Loucy (cell line): ENCODE results near the gene ARAP3.

Experiments used
- H2AFZ ChIP-seq: fragments of 200-600 bp; sonication (generic); 2 replicates; pipeline ENCODE4 v1.6.0; 2016; ENCODE audit warnings: antibody characterized with exemption, mild to moderate bottlenecking, low read length, moderate library complexity
- H3F3A ChIP-seq: fragments of 200-600 bp; 2 replicates; pipeline ENCODE4 v1.6.0; 2016; ENCODE audit warnings: antibody characterized with exemption, low read depth, mild to moderate bottlenecking
- H3K27me3 ChIP-seq: fragments of 200-600 bp; sonication (generic); 2 replicates; pipeline ENCODE4 v1.6.1; 2014; ENCODE audit warnings: low read length, mild to moderate bottlenecking; ENCODE audit not compliant: insufficient read depth, poor library complexity, severe bottlenecking
- H3K36me3 ChIP-seq: fragments of 200-600 bp; sonication (generic); 2 replicates; pipeline ENCODE4 v1.6.1; 2016; ENCODE audit warnings: low read length; ENCODE audit not compliant: insufficient read depth
- H3K4me1 ChIP-seq: fragments of 200-600 bp; sonication (generic); 2 replicates; pipeline ENCODE4 v1.5.1; 2014; ENCODE audit warnings: low read length, mild to moderate bottlenecking; ENCODE audit not compliant: insufficient read depth, poor library complexity, severe bottlenecking
- H3K4me2 ChIP-seq: fragments of 200-600 bp; sonication (generic); 2 replicates; pipeline ENCODE4 v1.6.0; 2014; ENCODE audit warnings: antibody characterized with exemption, low read length, low read depth, mild to moderate bottlenecking; ENCODE audit not compliant: poor library complexity, severe bottlenecking
- H3K4me3 ChIP-seq: fragments of 200-600 bp; sonication (generic); 2 replicates; pipeline ENCODE4 v1.5.1; 2014; ENCODE audit warnings: low read length, mild to moderate bottlenecking, mixed read lengths; ENCODE audit not compliant: poor library complexity, severe bottlenecking
- H3K79me2 ChIP-seq: fragments of 200-600 bp; sonication (generic); 2 replicates; pipeline ENCODE4 v1.6.1; 2014; ENCODE audit warnings: low read length; ENCODE audit not compliant: insufficient read depth
- H3K9ac ChIP-seq: fragments of 200-600 bp; sonication (generic); 2 replicates; pipeline ENCODE4 v1.6.0; 2014; ENCODE audit warnings: mild to moderate bottlenecking, low read depth, low read length, moderate library complexity; ENCODE audit not compliant: poor library complexity, severe bottlenecking
- H3K9me2 ChIP-seq: fragments of 200-600 bp; sonication (generic); replicated peaks from 2 replicates; pipeline ENCODE4 v1.6.1; 2016; ENCODE audit warnings: low read depth, low read length, mixed read lengths
- H3K9me3 ChIP-seq: fragments of 200-600 bp; sonication (generic); 2 replicates; pipeline ENCODE4 v1.6.1; 2014; ENCODE audit warnings: mild to moderate bottlenecking, antibody characterized with exemption, low read length, low read depth; ENCODE audit not compliant: insufficient read depth
- H4K20me1 ChIP-seq: fragments of 200-600 bp; sonication (generic); 2 replicates; pipeline ENCODE4 v1.6.0; 2014; ENCODE audit warnings: antibody characterized with exemption, low read length, mild to moderate bottlenecking; ENCODE audit not compliant: insufficient read depth, poor library complexity, severe bottlenecking
- EZH2phosphoT487 ChIP-seq: fragments of 200-600 bp; IDR thresholded peaks from 2 replicates; pipeline ENCODE4 v1.6.1; 2018; ENCODE audit warnings: antibody characterized with exemption, mild to moderate bottlenecking, moderate library complexity, borderline replicate concordance
- TF ChIP-seq, protein P1 (sequence below): fragments of 200-600 bp; sonication (generic); conservative IDR thresholded peaks from 2 replicates; pipeline ENCODE4 v1.5.1; 2014; ENCODE audit warnings: mild to moderate bottlenecking, antibody characterized with exemption, low read length

ARAP3 gene

DNA sequence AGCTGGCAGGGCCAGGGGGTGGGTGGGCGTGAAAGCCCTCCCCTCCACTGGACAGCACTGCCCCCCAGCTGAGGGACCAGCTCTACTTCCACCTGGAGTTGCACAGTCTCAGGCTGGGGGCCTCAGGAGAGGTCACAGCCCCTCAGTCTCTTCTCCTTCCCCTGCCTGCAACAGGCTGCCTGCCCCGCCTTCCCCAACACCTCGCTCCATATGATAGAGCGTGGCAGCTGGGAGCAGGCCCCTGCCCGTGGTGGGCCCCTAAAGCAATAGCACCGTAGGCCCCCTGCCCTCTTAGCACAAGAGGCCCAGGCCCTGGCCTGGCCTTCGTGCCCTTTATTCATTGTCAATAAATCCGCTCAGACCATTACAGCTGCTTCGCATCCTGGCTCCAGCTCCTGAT is 41.3 kb downstream of the ARAP3 start:
- no peaks in the 10 kb centered on the region for H3K9me3 ChIP-seq
- TF ChIP-seq, protein P1, sequence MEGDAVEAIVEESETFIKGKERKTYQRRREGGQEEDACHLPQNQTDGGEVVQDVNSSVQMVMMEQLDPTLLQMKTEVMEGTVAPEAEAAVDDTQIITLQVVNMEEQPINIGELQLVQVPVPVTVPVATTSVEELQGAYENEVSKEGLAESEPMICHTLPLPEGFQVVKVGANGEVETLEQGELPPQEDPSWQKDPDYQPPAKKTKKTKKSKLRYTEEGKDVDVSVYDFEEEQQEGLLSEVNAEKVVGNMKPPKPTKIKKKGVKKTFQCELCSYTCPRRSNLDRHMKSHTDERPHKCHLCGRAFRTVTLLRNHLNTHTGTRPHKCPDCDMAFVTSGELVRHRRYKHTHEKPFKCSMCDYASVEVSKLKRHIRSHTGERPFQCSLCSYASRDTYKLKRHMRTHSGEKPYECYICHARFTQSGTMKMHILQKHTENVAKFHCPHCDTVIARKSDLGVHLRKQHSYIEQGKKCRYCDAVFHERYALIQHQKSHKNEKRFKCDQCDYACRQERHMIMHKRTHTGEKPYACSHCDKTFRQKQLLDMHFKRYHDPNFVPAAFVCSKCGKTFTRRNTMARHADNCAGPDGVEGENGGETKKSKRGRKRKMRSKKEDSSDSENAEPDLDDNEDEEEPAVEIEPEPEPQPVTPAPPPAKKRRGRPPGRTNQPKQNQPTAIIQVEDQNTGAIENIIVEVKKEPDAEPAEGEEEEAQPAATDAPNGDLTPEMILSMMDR: no peak
- TF ChIP-seq EZH2phosphoT487: no peak
- peaks cover 8% of the 10 kb centered on the region for H4K20me1 ChIP-seq
- H3K27me3 ChIP-seq: no peaks in the 10 kb centered on the region
- peaks cover 9% of the 10 kb centered on the region for H3K79me2 ChIP-seq
- H3K4me2 ChIP-seq: no peak overlapping the region
- H2AFZ ChIP-seq: no peak overlapping the region
- no peaks in the 10 kb centered on the region for H3K36me3 ChIP-seq
- H3K4me1 ChIP-seq: peaks cover 14% of the 10 kb centered on the region
- no peak overlapping the region for H3K9ac ChIP-seq
- H3K9me2 ChIP-seq: no peaks in the 10 kb centered on the region
- H3F3A ChIP-seq: no peaks in the 10 kb centered on the region
- H3K4me3 ChIP-seq: no peak overlapping the region

DNA sequence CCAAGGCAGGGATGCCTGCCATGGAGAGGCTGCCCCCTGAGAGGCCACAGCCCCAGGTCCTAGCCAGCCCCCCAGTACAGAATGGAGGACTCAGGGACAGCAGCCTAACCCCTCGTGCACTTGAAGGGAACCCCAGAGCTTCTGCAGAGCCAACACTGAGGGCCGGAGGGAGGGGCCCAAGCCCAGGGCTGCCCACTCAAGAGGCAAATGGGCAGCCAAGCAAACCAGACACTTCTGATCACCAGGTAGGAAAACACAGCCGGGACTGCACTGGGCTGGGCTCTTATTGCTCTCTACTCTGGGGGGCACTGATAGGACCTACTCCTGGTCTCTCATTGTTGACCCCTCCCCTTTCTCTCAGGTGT is 42.0 kb downstream of the ARAP3 start:
- Histone ChIP-seq H3K36me3 (no peaks in the 10 kb centered on the region), H3K4me2 (no peak overlapping the region), H3K4me3 (no peak overlapping the region), H2AFZ (no peak overlapping the region), H3K27me3 (no peaks in the 10 kb centered on the region), H3F3A (no peaks in the 10 kb centered on the region), H3K9ac (no peak overlapping the region), H3K9me3 (no peaks in the 10 kb centered on the region), H3K9me2 (no peaks in the 10 kb centered on the region), H3K4me1 (peaks cover 21% of the 10 kb centered on the region), H4K20me1 (peaks cover 14% of the 10 kb centered on the region), H3K79me2 (peaks cover 16% of the 10 kb centered on the region)
- TF ChIP-seq, protein P1: no peak
- TF ChIP-seq EZH2phosphoT487: no peak

DNA sequence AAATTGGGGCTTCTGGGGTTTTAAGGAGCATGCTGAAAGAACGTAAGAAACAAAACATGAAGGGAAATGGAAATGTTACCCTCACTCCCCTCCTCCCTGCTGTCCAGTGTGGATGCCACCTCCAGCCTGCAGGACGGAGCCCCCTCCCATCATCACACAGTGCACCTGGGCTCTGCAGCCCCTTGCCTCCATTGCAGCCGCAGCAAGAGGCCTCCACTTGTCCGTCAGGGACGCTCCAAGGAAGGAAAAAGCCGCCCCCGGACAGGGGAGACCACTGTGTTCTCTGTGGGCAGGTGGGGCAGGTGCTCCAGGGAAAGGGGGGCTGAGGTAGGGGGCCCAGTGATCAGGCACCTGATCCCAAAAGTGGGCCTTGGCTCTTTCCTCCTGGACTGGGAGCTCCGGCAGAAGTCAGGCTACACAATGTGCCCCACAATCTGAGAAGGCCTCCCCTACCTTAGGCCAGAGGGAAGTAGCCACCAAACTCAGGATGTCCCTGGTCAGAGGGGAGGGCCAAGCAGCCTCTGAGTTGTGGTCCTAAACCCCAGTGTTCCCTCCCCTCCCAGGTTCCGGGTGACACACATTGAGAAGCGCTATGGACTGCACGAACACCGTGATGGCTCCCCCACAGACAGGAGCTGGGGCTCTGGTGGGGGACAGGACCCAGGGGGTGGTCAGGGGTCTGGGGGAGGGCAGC is 42.5 kb downstream of the ARAP3 start:
- Histone ChIP-seq H3K9ac (no peak overlapping the region), H3K27me3 (no peaks in the 10 kb centered on the region), H3F3A (no peaks in the 10 kb centered on the region), H3K4me3 (no peak overlapping the region), H4K20me1 (peaks cover 20% of the 10 kb centered on the region), H3K79me2 (peaks cover 21% of the 10 kb centered on the region), H3K4me1 (peaks cover 26% of the 10 kb centered on the region), H3K4me2 (no peak overlapping the region), H3K9me2 (no peaks in the 10 kb centered on the region), H2AFZ (no peak overlapping the region), H3K9me3 (no peaks in the 10 kb centered on the region), H3K36me3 (no peaks in the 10 kb centered on the region)
- TF ChIP-seq, protein P1: no peak
- TF ChIP-seq EZH2phosphoT487: no peak
